ENCODE results near the gene TANC1. TPM values are rescaled to one million over a fixed set of nuclear protein-coding genes. Genes with fewer than 3 reads are reported as not detected.

TANC1 gene
- total and polyA plus RNA-seq, 2 of the 4 experiments (the other 2 are of a cell fraction): 10.2 to 12.9 TPM

DNA sequence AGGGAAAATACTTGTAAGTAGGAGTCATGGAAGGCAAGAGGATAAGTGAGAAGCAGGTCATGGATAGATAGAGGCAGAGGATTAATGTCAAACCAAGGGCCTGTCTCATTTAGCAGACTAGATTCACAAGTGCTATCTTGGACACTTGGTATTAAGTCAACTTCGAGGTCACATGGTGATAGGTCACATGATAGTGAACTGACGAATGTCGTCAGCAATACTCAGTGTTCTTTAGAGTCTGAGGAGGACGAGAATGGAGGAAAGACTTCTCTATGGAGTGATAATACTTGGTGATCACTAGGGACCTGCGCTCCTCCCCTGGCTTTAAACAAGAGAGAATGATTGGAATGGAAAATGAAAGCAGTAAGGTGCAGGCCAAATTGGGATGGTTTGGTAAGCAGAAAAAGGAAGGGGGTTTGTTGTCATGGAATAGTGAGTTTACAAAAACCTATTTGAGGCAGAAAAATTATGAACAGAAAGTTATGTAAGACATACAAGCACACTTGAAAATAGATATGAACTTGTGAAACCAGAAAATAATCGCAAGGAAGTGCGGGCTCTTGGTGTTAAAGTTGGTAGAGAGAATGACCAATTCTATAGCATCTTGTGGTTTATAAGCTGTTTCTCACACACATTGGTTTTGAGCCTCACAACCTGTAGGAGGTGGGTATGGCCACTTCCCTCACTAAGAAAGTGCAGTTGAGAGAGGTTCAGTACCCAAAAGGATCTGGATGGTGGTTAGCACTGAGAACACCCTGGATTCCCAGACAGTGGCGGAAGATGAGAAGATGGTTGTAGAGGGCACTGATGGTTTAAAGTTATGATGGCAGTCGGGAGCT, 176.6 kb downstream of the TANC1 start:
- TF ChIP-seq CEBPB (IDR thresholded peaks at IDR 0.05; ENCODE audit: low read depth, low read length): no peak
- TF ChIP-seq, protein P1, sequence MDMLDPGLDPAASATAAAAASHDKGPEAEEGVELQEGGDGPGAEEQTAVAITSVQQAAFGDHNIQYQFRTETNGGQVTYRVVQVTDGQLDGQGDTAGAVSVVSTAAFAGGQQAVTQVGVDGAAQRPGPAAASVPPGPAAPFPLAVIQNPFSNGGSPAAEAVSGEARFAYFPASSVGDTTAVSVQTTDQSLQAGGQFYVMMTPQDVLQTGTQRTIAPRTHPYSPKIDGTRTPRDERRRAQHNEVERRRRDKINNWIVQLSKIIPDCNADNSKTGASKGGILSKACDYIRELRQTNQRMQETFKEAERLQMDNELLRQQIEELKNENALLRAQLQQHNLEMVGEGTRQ (IDR thresholded peaks at IDR 0.05; ENCODE audit: low read depth, low read length): peak; percentile 38
- no peak for TF ChIP-seq RAD21 (IDR thresholded peaks at IDR 0.05; ENCODE audit: low read length)
- no peak for TF ChIP-seq BHLHE40 (IDR thresholded peaks at IDR 0.05; ENCODE audit: low read depth, low read length)
- TF ChIP-seq POLR2A (IDR thresholded peaks at IDR 0.05; ENCODE audit: low read depth, low read length): no peak
- no peak for TF ChIP-seq SMC3 (IDR thresholded peaks at IDR 0.05; ENCODE audit: low read depth, low read length)
- TF ChIP-seq NFE2L2 (IDR thresholded peaks at IDR 0.05; ENCODE audit: low read depth, low read length): no peak
- H3K23ac ChIP-seq (ENCODE audit: low read depth, low read length): no peak overlapping the region
- H3K27ac ChIP-seq (ENCODE audit: insufficient read depth, low read length): no peak overlapping the region
- no peaks in the 10 kb centered on the region for H3K9me3 ChIP-seq (ENCODE audit: control insufficient read depth, insufficient read depth, low read length)
- no peak overlapping the region for H4K5ac ChIP-seq (ENCODE audit: low read depth, low read length)
- DNase-seq (no peak), ATAC-seq (ENCODE audit: low read depth) (no peak)
- H3K36me3 ChIP-seq (ENCODE audit: control insufficient read depth, insufficient read depth, low read length): peaks cover 4% of the 10 kb centered on the region; the same call in 1 of the 2 replicates
- H3K4me1 ChIP-seq (ENCODE audit: control insufficient read depth, insufficient read depth, low read length): peaks cover 4% of the 10 kb centered on the region
- no peak overlapping the region for H2BK15ac ChIP-seq (ENCODE audit: low read depth, low read length)
- no peak overlapping the region; the same call in 1 of the 2 replicates for H2BK20ac ChIP-seq (ENCODE audit: low read depth, low read length)
- no peak overlapping the region for H3K56ac ChIP-seq (ENCODE audit: extremely low read depth, insufficient read depth, low read length)
- no peak overlapping the region for H4K91ac ChIP-seq (ENCODE audit: insufficient read depth, low read depth, low read length)
- H2AK9ac ChIP-seq (replicated peaks; ENCODE audit: low read depth, low read length, poor library complexity): no peak overlapping the region
- intact Hi-C loops (cut with micrococcal nuclease) (no loop called here), in situ Hi-C loops (cut with MboI; ENCODE audit: low sequenced_read_pairs) (no loop called here), dilution Hi-C loops (cut with HindIII; ENCODE audit: low sequenced_read_pairs, unreplicated experiment) (no loop called here)
- H3K4me3 ChIP-seq (ENCODE audit: insufficient read depth, low read depth, low read length): no peak overlapping the region
- H3K4ac ChIP-seq (ENCODE audit: low read depth, low read length): no peak overlapping the region
- BruUV-seq (replicated peaks): no TSS peak
- H2BK120ac ChIP-seq (ENCODE audit: low read depth, low read length): no peak overlapping the region
- peaks cover 16 to 34% of the 10 kb centered on the region in 2 experiments for H3K79me1 ChIP-seq (ENCODE audit: low read depth in 1 of 2, low read length in 2 of 2)
- WGBS, 2 experiments (ENCODE audit: extremely low coverage in 2 of 2, insufficient read length in 1 of 2): 95% methylated on average over 3 of the region's 9 CpGs; no CpG with 5 or more reads in 1 of the 2 experiments
- no peak overlapping the region for H2AFZ ChIP-seq (replicated peaks; ENCODE audit: low read length, poor library complexity)
- no peak overlapping the region for H3K4me2 ChIP-seq (ENCODE audit: low read depth, low read length)
- no peak overlapping the region for H2BK5ac ChIP-seq (ENCODE audit: low read depth, low read length, poor library complexity, severe bottlenecking)
- H3K9ac ChIP-seq (ENCODE audit: low read depth, low read length): no peak overlapping the region
- H4K20me1 ChIP-seq (ENCODE audit: insufficient read depth, low read length): no peaks in the 10 kb centered on the region
- H4K8ac ChIP-seq (ENCODE audit: low read depth in 2 of 2, low read length in 2 of 2): no peak overlapping the region
- H3K27me3 ChIP-seq (ENCODE audit: control insufficient read depth, insufficient read depth, low read length): no peaks in the 10 kb centered on the region
- H3K18ac ChIP-seq (ENCODE audit: low read depth, low read length): no peak overlapping the region
- ChIA-PET CTCF (no interaction called here), POLR2A (ENCODE audit: unreplicated experiment) (no interaction called here)
- no peak overlapping the region; the same call in 1 of the 2 replicates for H3K14ac ChIP-seq (replicated peaks; ENCODE audit: low read depth, low read length)
- peak overlapping the region; percentile 13; the same call in 1 of the 2 replicates for H2AK5ac ChIP-seq (ENCODE audit: low read depth, low read length)
- peaks cover 14% of the 10 kb centered on the region; the same call in 1 of the 2 replicates for H3K9me1 ChIP-seq (ENCODE audit: insufficient read depth, low read length)

Data from IMR-90 (cell line).